Right hindlimb (tissue), 1 donor: Measurements from ENCODE around the gene ERN2.
"Not testable (repeated sequence)": the region's sequence is repeated elsewhere in the genome, so short reads cannot be mapped to it uniquely, and the experiment has no call there.

Source experiments
- DNase-seq: peaks from one replicate; pipeline ENCODE4 v3.0.0-alpha.2; 2018

The ERN2 gene

GRCh38 chr16:23712976-23713375, at the start of gene ERN2:
ERN2 (minus strand) TSS chr16:23713222; CDS start chr16:23713187, 35 bp downstream.
- no peak for DNase-seq

GRCh38 chr16:23757937-23758619, 45.1 kb upstream of the ERN2 start:
- no peak for DNase-seq

- DNase-seq, result no peak
Observed at GRCh38 chr16:23757116-23757515, 44.1 kb upstream of the ERN2 start.

DNA sequence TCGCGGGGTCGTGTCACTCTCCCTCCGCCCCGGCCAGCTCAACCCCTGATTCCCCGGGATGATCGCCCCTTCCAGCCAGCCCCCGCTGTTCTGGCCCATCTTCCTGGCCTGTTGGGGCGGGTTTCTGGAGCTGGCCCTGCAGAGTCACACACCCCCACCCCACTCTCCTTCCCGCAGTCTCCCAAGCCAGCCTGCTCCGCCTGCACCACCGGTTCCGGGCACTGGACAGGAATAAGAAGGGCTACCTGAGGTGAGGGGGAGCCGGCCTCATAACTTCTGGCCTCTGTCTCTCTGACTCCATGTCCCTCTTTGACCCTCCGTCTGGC, 42.4 kb upstream of the ERN2 start:
- no peak for DNase-seq

DNA sequence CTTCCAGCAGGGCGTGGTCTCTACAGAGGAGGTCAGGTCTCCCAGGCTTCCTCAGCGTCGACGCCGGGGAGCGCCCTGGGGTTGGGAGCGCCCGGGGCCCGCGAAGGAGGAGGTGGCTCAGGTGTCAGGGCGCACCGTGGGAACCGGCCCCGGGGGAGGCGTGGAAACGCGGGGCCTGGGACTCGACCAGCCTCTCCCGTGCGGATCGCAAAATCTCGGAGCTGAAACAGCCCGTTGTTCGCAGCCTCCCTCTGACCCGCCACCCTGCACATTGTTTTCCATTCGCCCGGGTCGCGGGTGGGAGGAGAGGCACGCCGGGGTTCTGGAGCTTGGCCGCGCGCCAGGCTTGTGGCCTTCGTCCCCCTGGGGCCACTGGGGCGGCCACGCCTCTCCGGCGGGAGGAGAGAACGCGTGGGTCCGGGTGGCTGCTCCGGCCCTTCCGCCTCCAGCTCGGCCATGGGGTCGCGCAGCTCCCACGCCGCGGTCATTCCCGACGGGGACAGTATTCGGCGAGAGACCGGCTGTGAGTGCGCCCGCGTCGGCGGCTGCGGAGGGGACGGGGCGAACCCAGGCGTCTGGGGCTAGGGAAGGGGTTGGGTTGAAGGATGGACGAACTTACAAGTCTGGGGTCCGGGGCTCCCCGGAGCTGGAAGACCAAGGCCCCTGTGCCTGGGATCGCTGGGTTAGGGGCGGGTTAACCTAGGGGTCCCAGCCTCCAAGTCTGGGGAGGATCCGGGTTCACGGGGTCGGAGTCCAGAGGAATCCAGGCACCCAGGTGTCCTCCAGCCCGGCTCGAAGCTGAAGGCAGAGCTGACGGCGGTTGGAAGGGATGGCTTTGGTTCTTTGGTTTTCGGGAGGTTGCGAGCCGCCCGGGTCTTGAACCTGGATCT, 41.8 kb upstream of the ERN2 start, which contains the start of gene CHP2:
TSS of gene CHP2 (plus strand) at position 433 of the 890 bp plus-strand sequence. CDS start at position 457, 24 bp downstream.
- peak; percentile 32 for DNase-seq

DNA sequence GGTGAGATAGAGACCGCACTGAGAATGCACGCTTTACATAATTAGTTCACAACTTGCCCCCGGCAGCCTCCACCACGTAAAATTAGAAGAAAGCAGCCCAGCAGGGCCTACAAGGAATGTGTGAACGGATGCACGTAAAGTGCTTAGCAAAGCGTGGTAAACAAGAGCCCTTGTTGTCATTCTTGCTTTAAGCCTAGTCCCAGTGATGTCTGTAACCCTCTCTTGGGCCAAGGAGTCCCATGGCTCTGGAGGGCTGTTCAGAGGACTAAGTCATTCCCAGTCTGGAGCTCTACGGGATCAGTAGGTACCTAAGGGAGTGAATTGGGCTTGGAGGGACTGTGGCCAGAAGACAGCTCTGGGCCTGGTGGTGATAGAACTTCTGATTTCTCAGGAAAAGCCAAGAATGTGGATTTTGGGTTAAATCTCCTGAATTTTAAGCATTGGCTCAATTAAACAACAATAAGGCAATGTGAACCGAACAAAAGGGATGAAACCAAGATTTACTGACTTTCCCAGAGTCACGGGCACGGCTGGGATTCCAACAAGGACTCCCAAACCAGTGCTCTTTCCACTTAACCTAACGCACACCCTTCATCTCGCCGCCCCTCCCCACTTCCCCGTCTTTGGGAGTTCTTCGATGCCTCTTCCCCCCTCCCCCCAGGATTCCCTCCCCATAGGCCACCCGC, 41.0 kb upstream of the ERN2 start:
- DNase-seq, result no peak

DNA sequence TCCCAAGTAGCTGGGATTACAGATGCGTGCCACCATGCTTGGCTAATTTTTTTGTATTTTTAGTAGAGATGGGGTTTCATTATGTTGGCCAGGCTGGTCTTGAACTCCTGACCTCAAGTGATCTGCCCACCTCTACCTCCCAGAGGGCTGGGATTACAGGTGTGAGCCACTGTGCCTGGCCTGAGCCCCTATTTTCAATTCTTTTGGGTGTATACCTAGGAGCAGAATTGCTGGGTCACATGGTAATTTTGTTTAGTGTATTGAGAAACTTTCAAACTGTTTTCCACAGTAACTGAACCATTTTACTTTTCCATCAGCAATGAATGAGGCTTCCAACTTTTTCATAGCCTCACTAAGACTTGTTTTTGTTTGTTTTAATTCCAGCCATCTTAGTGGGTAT, 38.0 kb upstream of the ERN2 start:
- not testable (repeated sequence) for DNase-seq

DNA sequence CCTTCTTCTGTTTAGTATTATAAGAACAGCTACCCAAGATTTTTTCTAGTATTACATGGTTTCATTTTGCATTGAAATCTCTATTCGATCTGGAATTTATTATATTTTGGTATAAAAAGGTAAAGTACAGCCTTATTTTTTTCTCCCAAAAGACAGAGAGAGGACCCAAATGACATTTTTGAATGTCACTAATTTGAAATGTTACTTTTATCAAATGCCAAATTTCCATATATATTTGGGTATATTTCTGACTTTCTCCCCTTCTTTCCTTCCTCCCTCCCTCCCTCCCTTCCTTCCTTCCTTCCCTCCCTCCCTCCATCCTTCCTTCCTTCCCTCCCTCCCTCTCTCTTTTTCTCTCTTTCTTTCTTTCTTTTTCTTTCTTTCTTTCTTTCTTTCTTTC, 35.6 kb upstream of the ERN2 start:
- DNase-seq, result no peak

DNA sequence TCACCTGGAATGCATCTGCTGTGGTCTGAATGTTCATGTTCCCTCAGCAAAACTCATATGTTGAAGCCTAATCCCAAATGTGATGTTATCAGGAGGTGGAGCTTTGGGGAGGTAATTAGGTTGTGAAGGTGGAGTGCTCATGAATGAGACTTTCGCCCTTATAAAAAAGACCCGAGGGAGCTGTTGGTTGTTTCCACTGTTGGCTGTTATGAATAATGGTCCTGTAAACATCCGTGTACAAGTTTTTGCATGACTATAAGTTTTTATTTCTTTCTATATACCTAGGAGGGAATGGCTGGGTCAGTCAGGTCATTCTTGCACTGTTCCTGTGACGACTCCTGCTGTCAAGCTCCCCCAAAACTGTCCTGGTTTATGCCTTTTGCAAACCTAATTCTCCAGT, 32.2 kb upstream of the ERN2 start:
- DNase-seq, result no peak

- DNase-seq, result no peak
Observed at GRCh38 chr16:23742766-23743165, 29.7 kb upstream of the ERN2 start.

GRCh38 chr16:23741675-23742303, 28.8 kb upstream of the ERN2 start:
- no peak for DNase-seq

DNA sequence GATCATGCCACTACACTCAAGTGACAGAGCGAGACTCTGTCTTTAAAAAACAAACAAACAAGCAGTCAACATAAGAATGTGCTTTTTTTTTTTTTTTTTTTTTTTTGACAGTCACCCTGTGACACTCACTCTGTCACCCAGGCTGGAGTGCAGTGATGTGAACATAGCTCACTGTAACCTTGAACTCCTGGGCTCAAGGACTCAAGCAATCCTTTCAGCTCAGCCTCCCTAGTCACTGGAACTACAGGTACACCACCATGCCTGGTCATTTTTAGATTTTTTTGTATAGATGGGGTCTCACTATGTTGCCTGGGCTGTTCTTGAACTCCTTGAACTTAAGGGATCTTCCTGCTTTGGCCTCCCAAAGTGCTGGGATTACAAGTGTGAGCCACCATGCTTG, 26.5 kb upstream of the ERN2 start:
- DNase-seq, result no peak

DNA sequence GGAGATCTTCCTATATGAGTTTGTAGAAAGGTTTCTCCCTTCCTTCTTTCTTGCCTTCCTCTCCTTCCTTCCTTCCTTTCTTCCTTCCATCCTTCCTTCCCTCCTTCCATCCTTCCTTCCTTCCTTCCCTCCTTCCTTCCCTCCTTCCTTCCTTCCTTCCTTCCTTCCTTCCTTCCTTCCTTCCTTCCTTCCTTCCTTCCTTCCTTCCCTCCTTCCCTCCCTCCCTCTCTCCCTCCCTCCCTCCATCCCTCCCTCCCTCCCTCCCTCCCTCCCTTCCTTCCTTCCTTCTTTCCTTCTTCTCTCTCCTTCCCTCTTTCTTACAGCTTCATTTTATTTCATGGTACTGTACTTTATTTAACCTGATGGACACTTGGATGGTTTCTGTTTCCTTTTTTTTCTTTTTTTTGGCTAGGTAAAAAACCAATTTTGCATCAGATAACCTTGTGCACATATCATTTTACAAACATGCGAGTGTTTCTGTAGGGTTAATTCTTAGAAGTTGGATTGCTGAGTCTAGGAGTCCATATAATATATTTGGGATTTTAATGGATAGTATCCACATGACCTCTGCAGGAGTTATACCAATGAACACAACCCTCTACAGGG, 24.5 kb upstream of the ERN2 start:
- DNase-seq, result not testable (repeated sequence)

GRCh38 chr16:23734176-23734893, 21.3 kb upstream of the ERN2 start:
- DNase-seq, result no peak

DNA sequence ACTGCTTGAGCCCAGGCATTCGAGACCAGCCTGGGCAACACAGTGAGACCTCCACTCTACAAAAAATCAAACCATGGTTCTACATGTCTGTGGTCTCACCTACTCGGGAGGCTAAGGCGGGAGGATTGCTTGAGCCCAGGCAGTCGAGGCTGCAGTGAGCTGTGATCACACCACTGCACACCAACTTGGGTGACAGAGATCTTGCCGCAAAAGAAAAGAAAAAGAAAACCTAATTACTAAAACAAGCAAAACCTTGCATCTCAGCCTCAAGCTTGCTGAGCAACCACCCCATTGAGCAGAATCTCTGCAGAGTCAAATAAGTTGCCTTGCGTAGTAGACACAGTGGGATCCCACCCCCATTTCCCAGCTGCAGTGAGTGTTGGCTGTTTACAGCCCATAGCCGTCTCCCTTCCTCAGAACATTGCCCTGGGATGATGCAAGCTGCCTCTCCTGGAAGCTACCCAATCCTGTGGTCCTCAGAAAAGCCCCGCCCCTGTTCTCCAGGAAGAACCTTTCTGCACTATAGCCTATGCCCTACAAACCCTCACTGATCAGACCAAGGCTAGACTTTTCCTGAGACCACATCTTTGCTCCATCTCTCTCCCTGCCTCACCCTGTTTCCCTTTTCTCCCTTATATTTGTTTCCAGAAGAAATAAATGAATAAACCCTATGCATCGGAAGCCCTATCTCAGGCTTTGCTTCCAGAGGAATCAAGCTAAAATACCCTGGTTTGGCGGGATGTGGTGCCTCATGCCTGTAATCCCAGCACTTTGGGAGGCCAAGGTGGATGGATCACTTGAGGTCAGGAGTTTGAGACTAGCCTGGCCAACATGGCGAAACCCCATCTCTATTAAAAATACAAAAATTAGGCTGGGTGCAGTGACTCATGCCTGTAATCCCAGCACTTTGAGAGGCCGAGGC, 16.7 kb upstream of the ERN2 start:
- DNase-seq, result no peak

DNA sequence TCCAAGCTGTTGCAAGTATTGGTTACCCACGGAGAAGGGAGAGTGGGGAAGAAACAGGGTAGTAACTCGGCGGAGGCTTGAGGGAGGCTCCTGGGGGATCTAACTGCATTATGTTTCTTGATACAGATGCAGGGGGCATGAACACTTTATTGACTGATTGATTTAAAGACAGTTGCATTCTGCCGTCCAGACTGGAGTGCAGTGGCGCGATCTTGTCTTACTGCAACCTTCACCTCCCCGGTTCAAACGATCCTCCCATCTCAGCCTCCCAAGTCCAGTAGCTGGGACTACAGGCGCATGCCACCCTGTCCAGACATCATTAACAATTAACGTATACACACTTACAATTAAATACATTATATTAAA, 15.1 kb upstream of the ERN2 start:
- DNase-seq, result no peak

DNA sequence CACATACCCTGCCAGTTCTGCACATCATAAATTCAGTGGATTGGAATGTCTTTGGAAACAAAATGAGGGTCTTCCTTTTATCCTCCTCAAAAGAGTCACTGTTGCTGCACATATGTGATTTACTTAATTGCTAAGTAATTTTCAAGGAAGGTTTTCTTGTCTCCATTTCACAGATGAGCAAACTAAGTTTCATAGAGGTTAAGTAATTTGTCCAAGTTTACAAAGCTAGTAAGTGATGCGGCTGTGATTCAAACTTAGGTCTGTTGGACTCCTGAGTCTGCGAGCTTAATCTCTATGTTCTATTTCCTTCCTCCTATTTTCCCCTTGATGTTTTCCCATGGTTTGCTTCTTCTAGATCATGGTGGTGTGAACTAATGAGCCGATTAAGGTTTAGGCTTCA, 13.7 kb upstream of the ERN2 start:
- no peak for DNase-seq

- no peak for DNase-seq
Observed at GRCh38 chr16:23724785-23725131, 11.7 kb upstream of the ERN2 start.

DNA sequence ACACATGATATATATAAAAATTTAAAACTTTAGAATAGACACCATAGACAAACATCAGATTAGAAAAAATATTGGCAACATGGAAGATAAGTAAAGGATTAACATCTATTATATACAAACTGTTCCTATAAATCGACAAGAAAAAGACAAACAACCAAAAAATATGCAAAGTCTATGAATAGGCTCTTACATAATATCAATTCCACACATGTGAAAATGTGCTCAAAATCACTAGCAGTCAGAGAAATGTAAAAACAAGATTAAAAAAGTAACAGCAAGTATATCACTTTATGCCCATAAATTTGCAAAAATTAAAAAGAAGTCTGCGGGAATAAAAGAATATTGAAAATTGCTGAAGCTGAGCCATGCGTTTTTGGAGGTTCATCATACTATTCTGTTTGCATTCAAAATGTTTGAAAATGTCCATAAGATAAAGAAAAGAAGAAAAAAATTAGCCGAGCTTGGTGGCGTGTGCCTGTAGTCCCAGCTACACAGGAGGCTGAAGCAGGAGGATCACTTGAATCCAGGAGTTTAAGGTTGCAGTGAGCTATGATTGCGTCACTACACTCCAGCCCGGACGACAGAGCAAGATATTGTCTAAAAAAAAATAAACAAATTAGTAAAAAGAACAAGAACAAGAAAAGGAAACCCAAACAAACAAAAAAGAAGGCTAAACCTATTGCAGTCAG, 11.2 kb upstream of the ERN2 start:
- no peak for DNase-seq

GRCh38 chr16:23722613-23723240, 9.7 kb upstream of the ERN2 start:
- DNase-seq, result not testable (repeated sequence)
